HL-60 (cell line): ENCODE data around the gene GPR68.

ENCODE experiments used
- DNase-seq, 2 experiments: peaks; one replicate each; pipeline ENCODE4 v3.0.0-alpha.2; 2010 to 2020; ENCODE audit warnings: low read depth in 1 of 2, low spot score in 1 of 2
- H3K27ac ChIP-seq: fragments of 250-450 bp; sonication (Bioruptor Pico); replicated peaks from 2 replicates; pipeline ENCODE4 v1.5.1; 2020; ENCODE audit warnings: mild to moderate bottlenecking, moderate library complexity
- H3K27me3 ChIP-seq: fragments of 250-450 bp; sonication (Bioruptor Pico); 2 replicates; pipeline ENCODE4 v1.5.1; 2021; ENCODE audit warnings: mild to moderate bottlenecking, moderate library complexity; ENCODE audit not compliant: insufficient read depth, poor library complexity, severe bottlenecking
- H3K4me3 ChIP-seq: replicated peaks from 2 replicates; pipeline ENCODE4 v1.5.1; 2011; ENCODE audit warnings: mild to moderate bottlenecking, control low read depth, low read length; ENCODE audit not compliant: insufficient read depth
- CTCF ChIP-seq: IDR thresholded peaks from one replicate; pipeline ENCODE4 v1.5.1; 2011; ENCODE audit warnings: low read length, control low read depth, inconsistent platforms; ENCODE audit not compliant: insufficient read depth
- GABPA ChIP-seq: IDR thresholded peaks from 2 replicates; pipeline ENCODE4 v1.6.1; 2012; ENCODE audit warnings: low read depth
- POLR2AphosphoS5 ChIP-seq: IDR thresholded peaks from 2 replicates; pipeline ENCODE4 v1.6.1; 2012; ENCODE audit warnings: low read depth
- SPI1 ChIP-seq: IDR thresholded peaks from 2 replicates; pipeline ENCODE4 v1.6.1; 2012; ENCODE audit warnings: low read depth, mild to moderate bottlenecking, borderline replicate concordance
- TF ChIP-seq, protein P1 (sequence below): IDR thresholded peaks from 2 replicates; pipeline ENCODE4 v1.6.1; 2012; ENCODE audit warnings: low read depth; ENCODE audit not compliant: insufficient replicate concordance

GPR68 gene

GRCh38 chr14:91216731-91217226 lies 27.7 kb downstream of the GPR68 start:
- DNase-seq, result no peak

DNA sequence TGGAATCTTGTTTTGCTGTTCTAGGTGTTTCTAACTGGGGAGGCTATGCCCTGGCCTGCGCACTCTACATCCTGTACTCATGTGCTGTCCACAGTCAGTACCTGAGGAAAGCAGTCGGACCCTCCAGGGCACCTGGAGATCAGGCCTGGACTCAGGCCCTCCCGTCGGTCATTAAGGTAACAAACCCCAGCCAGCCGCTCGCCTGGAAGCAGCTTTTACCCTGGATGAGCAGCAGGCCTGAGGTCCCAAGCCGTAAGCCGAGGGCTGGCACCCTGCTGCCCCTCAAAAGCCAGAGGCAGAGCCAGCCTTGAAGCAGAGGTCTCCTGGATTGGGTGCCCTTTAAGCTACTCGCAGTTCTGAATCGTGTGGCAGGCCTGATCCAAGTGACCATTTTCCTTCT lies 29.1 kb downstream of the GPR68 start:
- no peak overlapping the region for H3K4me3 ChIP-seq
- no peak for TF ChIP-seq POLR2AphosphoS5
- no peak for TF ChIP-seq SPI1
- TF ChIP-seq CTCF, result no peak
- TF ChIP-seq, protein P1, sequence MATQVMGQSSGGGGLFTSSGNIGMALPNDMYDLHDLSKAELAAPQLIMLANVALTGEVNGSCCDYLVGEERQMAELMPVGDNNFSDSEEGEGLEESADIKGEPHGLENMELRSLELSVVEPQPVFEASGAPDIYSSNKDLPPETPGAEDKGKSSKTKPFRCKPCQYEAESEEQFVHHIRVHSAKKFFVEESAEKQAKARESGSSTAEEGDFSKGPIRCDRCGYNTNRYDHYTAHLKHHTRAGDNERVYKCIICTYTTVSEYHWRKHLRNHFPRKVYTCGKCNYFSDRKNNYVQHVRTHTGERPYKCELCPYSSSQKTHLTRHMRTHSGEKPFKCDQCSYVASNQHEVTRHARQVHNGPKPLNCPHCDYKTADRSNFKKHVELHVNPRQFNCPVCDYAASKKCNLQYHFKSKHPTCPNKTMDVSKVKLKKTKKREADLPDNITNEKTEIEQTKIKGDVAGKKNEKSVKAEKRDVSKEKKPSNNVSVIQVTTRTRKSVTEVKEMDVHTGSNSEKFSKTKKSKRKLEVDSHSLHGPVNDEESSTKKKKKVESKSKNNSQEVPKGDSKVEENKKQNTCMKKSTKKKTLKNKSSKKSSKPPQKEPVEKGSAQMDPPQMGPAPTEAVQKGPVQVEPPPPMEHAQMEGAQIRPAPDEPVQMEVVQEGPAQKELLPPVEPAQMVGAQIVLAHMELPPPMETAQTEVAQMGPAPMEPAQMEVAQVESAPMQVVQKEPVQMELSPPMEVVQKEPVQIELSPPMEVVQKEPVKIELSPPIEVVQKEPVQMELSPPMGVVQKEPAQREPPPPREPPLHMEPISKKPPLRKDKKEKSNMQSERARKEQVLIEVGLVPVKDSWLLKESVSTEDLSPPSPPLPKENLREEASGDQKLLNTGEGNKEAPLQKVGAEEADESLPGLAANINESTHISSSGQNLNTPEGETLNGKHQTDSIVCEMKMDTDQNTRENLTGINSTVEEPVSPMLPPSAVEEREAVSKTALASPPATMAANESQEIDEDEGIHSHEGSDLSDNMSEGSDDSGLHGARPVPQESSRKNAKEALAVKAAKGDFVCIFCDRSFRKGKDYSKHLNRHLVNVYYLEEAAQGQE, result no peak
- H3K27me3 ChIP-seq, result no peaks in the 10 kb centered on the region
- no peak overlapping the region for H3K27ac ChIP-seq
- no peak for DNase-seq

More at GRCh38 chr14:91216731-91217226, 27.7 kb downstream of the GPR68 start:
- H3K4me3 ChIP-seq, result no peak overlapping the region
- TF ChIP-seq CTCF (no peak), SPI1 (no peak), POLR2AphosphoS5 (no peak)
- TF ChIP-seq, protein P1, result no peak
- no peaks in the 10 kb centered on the region for H3K27me3 ChIP-seq
- no peak overlapping the region for H3K27ac ChIP-seq

DNA sequence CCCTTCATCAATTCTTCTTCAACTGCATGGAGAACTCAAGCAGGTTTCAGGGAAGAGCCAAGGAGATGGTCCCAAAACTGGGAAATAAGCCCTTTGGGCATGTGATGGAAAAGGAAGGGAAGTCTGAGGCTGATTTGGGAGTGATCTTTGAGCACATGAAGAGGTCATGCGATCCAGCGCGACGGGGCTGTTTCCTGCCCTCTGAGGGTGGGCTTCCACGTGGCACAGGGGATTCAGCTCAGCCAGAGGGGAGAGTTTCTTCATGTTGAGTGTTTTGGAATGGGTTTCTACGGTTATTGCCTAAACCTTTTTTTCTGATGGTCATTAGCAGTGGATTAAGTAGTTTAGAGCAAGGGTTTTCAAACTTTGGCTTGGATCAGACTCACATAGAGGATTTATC lies 30.2 kb downstream of the GPR68 start:
- Histone ChIP-seq H3K27ac (no peak overlapping the region), H3K4me3 (no peak overlapping the region), H3K27me3 (no peaks in the 10 kb centered on the region)
- DNase-seq, result no peak
- TF ChIP-seq CTCF (no peak), SPI1 (no peak), GABPA (no peak), POLR2AphosphoS5 (no peak)
- TF ChIP-seq, protein P1, result no peak
